GM12878 (cell line): ENCODE data around the gene TOMM40L. TPM values are rescaled to one million over a fixed set of nuclear protein-coding genes. Genes with fewer than 3 reads are reported as not detected.

Experiments used
- ATAC-seq: fragments of 200-7000 bp; cut with Tn5 transposase; 3 replicates; pipeline ENCODE4 v1.9.1; 2020; ENCODE audit warnings: mild to moderate bottlenecking, moderate library complexity
- BruUV-seq: library from RNA; stranded (reverse); fragments of 400-500 nt; replicated peaks from 2 replicates; lab custom pipeline; 2021; lab: Mats Ljungman, UMichigan
- CTCF ChIA-PET: fragments of 300-600 bp; sonication (Branson Sonifier 250); formaldehyde crosslinking; extraction: SDS; loops from one replicate; lab custom pipeline; 2021; ENCODE audit warnings: inconsistent platforms; lab: Yijun Ruan, JAX
- POLR2A ChIA-PET: fragments of 350-600 bp; formaldehyde crosslinking; extraction: SDS; loops from one replicate; lab custom pipeline; 2021; ENCODE audit warnings: inconsistent platforms; lab: Charles Lee
- RAD21 ChIA-PET: fragments of 300-600 bp; sonication (Branson Sonifier 250); formaldehyde crosslinking; loops from one replicate; lab custom pipeline; 2023; ENCODE audit warnings: antibody characterized with exemption; ENCODE audit not compliant: unreplicated experiment; lab: Charles Lee
- SMC1A ChIA-PET: fragments of 300-600 bp; sonication (Branson Sonifier 250); formaldehyde crosslinking; loops from one replicate; lab custom pipeline; 2023; ENCODE audit not compliant: unreplicated experiment, uncharacterized antibody; lab: Charles Lee
- DNase-seq: peaks from one replicate; pipeline ENCODE4 v3.0.0-alpha.2; 2011; ENCODE audit warnings: low read depth, low spot score
- FAIRE-seq: peaks from 3 replicates; lab custom pipeline; 2011; peaks lifted over from hg19 to GRCh38; lab: Jason Lieb, UNC
- H2AFZ ChIP-seq: 2 replicates; pipeline ENCODE4 v1.6.0; 2011; ENCODE audit warnings: low read depth, low read length, control low read depth; ENCODE audit not compliant: control insufficient read depth
- H3K27ac ChIP-seq: 2 replicates; pipeline ENCODE4 v1.5.1; 2011; ENCODE audit warnings: control low read depth; ENCODE audit not compliant: control insufficient read depth, insufficient read depth
- H3K27me3 ChIP-seq, 2 experiments: replicated peaks in 1 of 2; 2 replicates each; pipeline versions ENCODE4 v1.6.0 to v1.6.1; 2011; ENCODE audit warnings: low read length in 1 of 2; ENCODE audit not compliant: control insufficient read depth in 2 of 2, insufficient read depth in 2 of 2
- H3K36me3 ChIP-seq, 2 experiments: 2 replicates each; pipeline ENCODE4 v1.5.1; 2011; ENCODE audit warnings: low read length in 1 of 2; ENCODE audit not compliant: control insufficient read depth in 2 of 2, insufficient read depth in 2 of 2
- H3K4me1 ChIP-seq: 2 replicates; pipeline ENCODE4 v1.6.1; 2011; ENCODE audit warnings: mild to moderate bottlenecking, low read length, moderate library complexity, mixed read lengths; ENCODE audit not compliant: control insufficient read depth, insufficient read depth
- H3K4me2 ChIP-seq: 2 replicates; pipeline ENCODE4 v1.6.0; 2011; ENCODE audit warnings: control low read depth; ENCODE audit not compliant: control insufficient read depth, insufficient read depth
- H3K4me3 ChIP-seq: fragments of 200-600 bp; sonication (generic); 2 replicates; pipeline ENCODE4 v1.5.1; 2016
- H3K79me2 ChIP-seq: 2 replicates; pipeline ENCODE4 v1.6.0; 2011; ENCODE audit warnings: low read length; ENCODE audit not compliant: control insufficient read depth, insufficient read depth
- H3K9ac ChIP-seq: 2 replicates; pipeline ENCODE4 v1.8.0; 2011; ENCODE audit warnings: low read length, control low read depth, mixed read lengths; ENCODE audit not compliant: control insufficient read depth, insufficient read depth
- H3K9me3 ChIP-seq: replicated peaks from 3 replicates; pipeline ENCODE4 v1.5.1; 2011; ENCODE audit warnings: mild to moderate bottlenecking, low read length; ENCODE audit not compliant: control insufficient read depth, insufficient read depth
- H4K20me1 ChIP-seq: 2 replicates; pipeline ENCODE4 v1.6.0; 2011; ENCODE audit not compliant: control insufficient read depth, insufficient read depth
- BCL11A ChIP-seq: IDR thresholded peaks from 2 replicates; pipeline ENCODE4 v1.6.1; 2011; ENCODE audit warnings: low read depth, low read length
- BHLHE40 ChIP-seq, 2 experiments: fragments of 450-650 bp in 1 of 2; IDR thresholded peaks; 2 replicates each; pipeline ENCODE4 v1.6.1; 2011 to 2017; ENCODE audit warnings: low read depth in 2 of 2, borderline replicate concordance in 1 of 2, improper control_type of control experiment in 1 of 2, low read length in 1 of 2, mild to moderate bottlenecking in 1 of 2
- BMI1 ChIP-seq: fragments of 450-650 bp; IDR thresholded peaks from 2 replicates; pipeline ENCODE4 v1.6.1; 2016; ENCODE audit warnings: mild to moderate bottlenecking, moderate library complexity, borderline replicate concordance
- BRCA1 ChIP-seq: IDR thresholded peaks from 2 replicates; pipeline ENCODE4 v1.6.1; 2011; ENCODE audit warnings: low read depth, low read length, improper control_type of control experiment
- CHD2 ChIP-seq: IDR thresholded peaks from 2 replicates; pipeline ENCODE4 v1.6.1; 2011; ENCODE audit warnings: low read depth, low read length, improper control_type of control experiment, borderline replicate concordance
- CREB1 ChIP-seq: IDR thresholded peaks from 2 replicates; pipeline ENCODE4 v1.6.1; 2012; ENCODE audit warnings: low read depth, mild to moderate bottlenecking, inconsistent platforms
- FOXM1 ChIP-seq: IDR thresholded peaks from 2 replicates; pipeline ENCODE4 v1.6.1; 2012; ENCODE audit warnings: low read depth, mild to moderate bottlenecking, inconsistent platforms, low read length, moderate library complexity
- GABPA ChIP-seq: IDR thresholded peaks from 2 replicates; pipeline ENCODE4 v1.6.1; 2014; ENCODE audit warnings: antibody characterized with exemption, low read depth, mild to moderate bottlenecking, inconsistent platforms
- KLF5 ChIP-seq: fragments of 450-650 bp; IDR thresholded peaks from 2 replicates; pipeline ENCODE4 v1.6.1; 2014; ENCODE audit warnings: mild to moderate bottlenecking; ENCODE audit not compliant: partially characterized antibody
- MYC ChIP-seq: IDR thresholded peaks from 2 replicates; pipeline ENCODE4 v1.6.1; 2011; ENCODE audit warnings: mild to moderate bottlenecking, low read length, moderate library complexity, inconsistent platforms; ENCODE audit not compliant: insufficient read depth, insufficient replicate concordance, insufficient read length, severe bottlenecking
- NR2C1 ChIP-seq: fragments of 450-650 bp; IDR thresholded peaks from 2 replicates; pipeline ENCODE4 v1.6.1; 2017; ENCODE audit warnings: antibody characterized with exemption, mild to moderate bottlenecking, moderate library complexity
- RAD51 ChIP-seq: fragments of 450-650 bp; IDR thresholded peaks from 2 replicates; pipeline ENCODE4 v1.6.1; 2016; ENCODE audit warnings: moderate library complexity, mild to moderate bottlenecking, inconsistent platforms
- SPI1 ChIP-seq: IDR thresholded peaks from 2 replicates; pipeline ENCODE4 v1.6.1; 2011; ENCODE audit warnings: low read depth, mild to moderate bottlenecking, low read length, moderate library complexity, borderline replicate concordance; ENCODE audit not compliant: insufficient read depth
- TCF3 ChIP-seq: IDR thresholded peaks from 2 replicates; pipeline ENCODE4 v1.6.1; 2012; ENCODE audit warnings: low read depth, mild to moderate bottlenecking, low read length, borderline replicate concordance; ENCODE audit not compliant: insufficient read depth
- WGBS: methylation state at CpG from one replicate; pipeline ENCODE4 v1.1.6; 2016; ENCODE audit warnings: low lambda C conversion rate; ENCODE audit not compliant: insufficient replicate concordance, insufficient coverage; ENCODE audit errors: missing lambda C conversion rate; 5-methylcytosine and 5-hydroxymethylcytosine counted together
- in situ Hi-C: fragments of 300-500 bp; cut with MboI; formaldehyde crosslinking; loops from 9 replicates; pipeline ENCODE4 v1.14.3; 2018; ENCODE audit warnings: mixed read lengths
- intact Hi-C: fragments of 100-400 bp; cut with micrococcal nuclease; formaldehyde crosslinking; loops from one replicate; pipeline ENCODE4 v1.14.2; 2022; ENCODE audit not compliant: unreplicated experiment
- polyA plus RNA-seq, 11 experiments: library from polyadenylated mRNA; depleted of rRNA in 4 of 11; unstranded in 6 of 11; stranded (reverse) in 5 of 11; fragments of >200 nt; fragmentation: Nextera tagmentation in 4 of 11; fragmentation: Illumina TruSeq in 1 of 11; extraction: Ambion mirVana in 4 of 11; extraction: Trizol in 1 of 11; gene quantifications; 1 replicate in 1 of 11; 2 replicates in 10 of 11; pipeline versions ENCODE4 v1.2.1 to v1.2.3, GENCODE V29; 2011 to 2016; ENCODE audit warnings: inconsistent platforms in 2 of 11, missing spikeins in 2 of 11, low read depth in 1 of 11
- total RNA-seq, 4 experiments: library from RNA; depleted of rRNA in 3 of 4; stranded (reverse); fragments of >200 nt in 3 of 4; fragmentation: Illumina TruSeq in 1 of 4; extraction: Trizol in 1 of 4; gene quantifications; 2 replicates each; pipeline versions ENCODE4 v1.2.1 to v1.2.3, GENCODE V29; 2013 to 2021
- TF ChIP-seq, protein P1 (sequence below): fragments of 450-650 bp; IDR thresholded peaks from 2 replicates; pipeline ENCODE4 v1.6.1; 2017; ENCODE audit warnings: low read depth, mild to moderate bottlenecking, moderate library complexity
- TF ChIP-seq, protein P2 (sequence below): IDR thresholded peaks from 2 replicates; pipeline ENCODE4 v1.6.1; 2012; ENCODE audit warnings: low read depth, low read length, improper control_type of control experiment
- TF ChIP-seq, protein P3 (sequence below): fragments of 450-650 bp; IDR thresholded peaks from 2 replicates; pipeline ENCODE4 v1.6.1; 2018; ENCODE audit warnings: mild to moderate bottlenecking, low read depth, moderate library complexity; ENCODE audit not compliant: partially characterized antibody

The TOMM40L gene
- total and polyA plus RNA-seq, 10 of the 15 experiments (the other 5 are each of a cell fraction or from before 2014, with no cell fraction given): 5.9 to 21.6 (median 15.7) TPM

DNA sequence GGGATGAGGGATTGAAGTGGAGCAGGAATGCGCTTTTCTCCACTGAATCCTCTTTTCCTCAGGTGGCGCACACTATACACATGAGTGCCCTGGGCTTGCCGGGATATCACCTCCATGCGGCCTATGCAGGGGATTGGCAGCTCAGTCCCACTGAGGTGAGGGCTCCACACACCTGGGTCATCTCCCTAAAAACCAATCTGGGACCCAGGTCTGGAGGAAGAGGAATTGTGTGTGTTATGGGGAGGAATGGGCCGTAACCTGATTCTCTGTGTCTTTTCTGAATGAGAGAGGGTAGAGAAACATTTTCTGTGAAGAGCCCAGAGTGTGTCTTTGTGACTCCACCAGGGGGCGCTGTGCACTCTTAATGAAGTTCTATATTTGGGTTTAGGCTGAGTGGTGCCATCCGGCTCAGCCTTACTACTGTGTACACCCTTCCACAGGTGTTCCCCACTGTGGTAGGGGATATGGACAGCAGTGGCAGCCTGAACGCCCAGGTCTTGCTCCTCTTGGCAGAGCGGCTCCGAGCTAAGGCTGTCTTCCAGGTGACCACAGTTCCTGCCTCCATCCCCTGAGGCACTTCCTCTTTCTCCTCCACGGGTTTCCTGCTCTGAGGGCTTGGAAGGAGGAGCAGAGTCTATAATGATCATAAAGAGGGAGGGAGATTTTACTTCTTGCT, 1.5 kb downstream of the TOMM40L start:
- H3K4me2 ChIP-seq: peak overlapping the region; percentile 95
- POLR2A ChIA-PET: interaction anchor here (0.6 to 1.5 kb wide), 4 partner anchors 25 to 202 kb away, joined by 3 read pairs; partner anchors contain the start of gene NDUFS2
- peak overlapping the region; percentile 55 for H3K9ac ChIP-seq
- CTCF ChIA-PET: interaction anchor here (1.0 to 17.1 kb wide), 22 partner anchors 9 to 512 kb away, joined by 3 to 385 read pairs (median 16); partner anchors contain the start of genes CFAP126, FCER1G, NDUFS2 and SDHC
- RAD21 ChIA-PET: interaction anchor here (1.0 to 5.0 kb wide), 15 partner anchors 19 to 513 kb away, joined by 3 to 77 read pairs (median 14); partner anchors contain the start of genes CFAP126, NDUFS2 and SDHC
- H3K36me3 ChIP-seq: peaks cover 3 to 4% of the 10 kb centered on the region in 2 experiments; a peak in 2 of 4 replicates
- DNase-seq (peak; percentile 42), ATAC-seq (peak; percentile 78), FAIRE-seq (no peak)
- peaks cover 10% of the 10 kb centered on the region for H3K79me2 ChIP-seq
- H3K27me3 ChIP-seq: no peaks in the 10 kb centered on the region
- intact Hi-C loops: loop anchor here (1.0 to 5.0 kb wide), 3 partner anchors 63 to 155 kb away; partner anchors contain the start of gene MPZ
- no peaks in the 10 kb centered on the region for H3K9me3 ChIP-seq
- in situ Hi-C loops: loop anchor here (5.0 kb wide), 2 partner anchors 65 to 155 kb away; no protein-coding TSS in a partner anchor
- H3K27ac ChIP-seq: peak overlapping the region; percentile 58; the same call in 1 of the 2 replicates
- SMC1A ChIA-PET: interaction anchor here (0.6 to 6.3 kb wide), 19 partner anchors 9 to 514 kb away, joined by 3 to 72 read pairs (median 4); partner anchors contain the start of genes FCER1G and NDUFS2
- H3K4me1 ChIP-seq: peaks cover 19% of the 10 kb centered on the region
- H3K4me3 ChIP-seq: peak overlapping the region; percentile 83
- BruUV-seq: no TSS peak
- H4K20me1 ChIP-seq: no peaks in the 10 kb centered on the region
- WGBS: 31% methylated on average over 11 of the region's 11 CpGs
- H2AFZ ChIP-seq: peak overlapping the region; percentile 93
- TF ChIP-seq MYC (no peak), FOXM1 (no peak; the same call in 1 of the 2 replicates), TCF3 (no peak), CHD2 (no peak), BCL11A (no peak), NR2C1 (no peak), SPI1 (peak; percentile 96), KLF5 (no peak), RAD51 (no peak), GABPA (no peak), BMI1 (no peak), BRCA1 (no peak), CREB1 (no peak), BHLHE40 (IDR thresholded peaks at IDR 0.05; ENCODE audit: borderline replicate concordance in 1 of 2, low read depth in 2 of 2, low read length in 1 of 2) (no peak)
- TF ChIP-seq, protein P1, sequence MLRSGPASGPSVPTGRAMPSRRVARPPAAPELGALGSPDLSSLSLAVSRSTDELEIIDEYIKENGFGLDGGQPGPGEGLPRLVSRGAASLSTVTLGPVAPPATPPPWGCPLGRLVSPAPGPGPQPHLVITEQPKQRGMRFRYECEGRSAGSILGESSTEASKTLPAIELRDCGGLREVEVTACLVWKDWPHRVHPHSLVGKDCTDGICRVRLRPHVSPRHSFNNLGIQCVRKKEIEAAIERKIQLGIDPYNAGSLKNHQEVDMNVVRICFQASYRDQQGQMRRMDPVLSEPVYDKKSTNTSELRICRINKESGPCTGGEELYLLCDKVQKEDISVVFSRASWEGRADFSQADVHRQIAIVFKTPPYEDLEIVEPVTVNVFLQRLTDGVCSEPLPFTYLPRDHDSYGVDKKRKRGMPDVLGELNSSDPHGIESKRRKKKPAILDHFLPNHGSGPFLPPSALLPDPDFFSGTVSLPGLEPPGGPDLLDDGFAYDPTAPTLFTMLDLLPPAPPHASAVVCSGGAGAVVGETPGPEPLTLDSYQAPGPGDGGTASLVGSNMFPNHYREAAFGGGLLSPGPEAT: peak; percentile 54; the same call in 1 of the 2 replicates
- TF ChIP-seq, protein P2, sequence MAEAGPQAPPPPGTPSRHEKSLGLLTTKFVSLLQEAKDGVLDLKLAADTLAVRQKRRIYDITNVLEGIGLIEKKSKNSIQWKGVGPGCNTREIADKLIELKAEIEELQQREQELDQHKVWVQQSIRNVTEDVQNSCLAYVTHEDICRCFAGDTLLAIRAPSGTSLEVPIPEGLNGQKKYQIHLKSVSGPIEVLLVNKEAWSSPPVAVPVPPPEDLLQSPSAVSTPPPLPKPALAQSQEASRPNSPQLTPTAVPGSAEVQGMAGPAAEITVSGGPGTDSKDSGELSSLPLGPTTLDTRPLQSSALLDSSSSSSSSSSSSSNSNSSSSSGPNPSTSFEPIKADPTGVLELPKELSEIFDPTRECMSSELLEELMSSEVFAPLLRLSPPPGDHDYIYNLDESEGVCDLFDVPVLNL: no peak
- TF ChIP-seq, protein P3, sequence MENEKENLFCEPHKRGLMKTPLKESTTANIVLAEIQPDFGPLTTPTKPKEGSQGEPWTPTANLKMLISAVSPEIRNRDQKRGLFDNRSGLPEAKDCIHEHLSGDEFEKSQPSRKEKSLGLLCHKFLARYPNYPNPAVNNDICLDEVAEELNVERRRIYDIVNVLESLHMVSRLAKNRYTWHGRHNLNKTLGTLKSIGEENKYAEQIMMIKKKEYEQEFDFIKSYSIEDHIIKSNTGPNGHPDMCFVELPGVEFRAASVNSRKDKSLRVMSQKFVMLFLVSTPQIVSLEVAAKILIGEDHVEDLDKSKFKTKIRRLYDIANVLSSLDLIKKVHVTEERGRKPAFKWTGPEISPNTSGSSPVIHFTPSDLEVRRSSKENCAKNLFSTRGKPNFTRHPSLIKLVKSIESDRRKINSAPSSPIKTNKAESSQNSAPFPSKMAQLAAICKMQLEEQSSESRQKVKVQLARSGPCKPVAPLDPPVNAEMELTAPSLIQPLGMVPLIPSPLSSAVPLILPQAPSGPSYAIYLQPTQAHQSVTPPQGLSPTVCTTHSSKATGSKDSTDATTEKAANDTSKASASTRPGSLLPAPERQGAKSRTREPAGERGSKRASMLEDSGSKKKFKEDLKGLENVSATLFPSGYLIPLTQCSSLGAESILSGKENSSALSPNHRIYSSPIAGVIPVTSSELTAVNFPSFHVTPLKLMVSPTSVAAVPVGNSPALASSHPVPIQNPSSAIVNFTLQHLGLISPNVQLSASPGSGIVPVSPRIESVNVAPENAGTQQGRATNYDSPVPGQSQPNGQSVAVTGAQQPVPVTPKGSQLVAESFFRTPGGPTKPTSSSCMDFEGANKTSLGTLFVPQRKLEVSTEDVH: no peak
